Keratinocyte (primary cell): Measurements from ENCODE around the gene SYNE2. TPM values are rescaled to one million over a fixed set of nuclear protein-coding genes. Genes with fewer than 3 reads are reported as not detected.

Experiments
- DNase-seq: peaks from one replicate; pipeline ENCODE4 v3.0.0-alpha.2; 2011; ENCODE audit warnings: low read depth, missing footprints, low spot score
- FAIRE-seq: peaks from 2 replicates; lab custom pipeline; 2011; peaks lifted over from hg19 to GRCh38; lab: Jason Lieb, UNC
- H2AFZ ChIP-seq: 2 replicates; pipeline ENCODE4 v1.6.0; 2012; ENCODE audit warnings: low read length, control low read depth, inconsistent platforms; ENCODE audit not compliant: control insufficient read depth
- H3K27ac ChIP-seq: 2 replicates; pipeline ENCODE4 v1.5.1; 2011; ENCODE audit warnings: low read length; ENCODE audit not compliant: control insufficient read depth, insufficient read depth
- H3K27me3 ChIP-seq: 3 replicates; pipeline ENCODE4 v1.6.0; 2011; ENCODE audit warnings: low read length; ENCODE audit not compliant: control insufficient read depth, insufficient read depth; ENCODE audit errors: extremely low read depth
- H3K36me3 ChIP-seq, 2 experiments: 2 replicates in 1 of 2; 3 replicates in 1 of 2; pipeline ENCODE4 v1.5.1; 2011; ENCODE audit warnings: low read length in 2 of 2, mild to moderate bottlenecking in 1 of 2; ENCODE audit not compliant: control insufficient read depth in 2 of 2, insufficient read depth in 2 of 2; ENCODE audit errors: extremely low read depth in 1 of 2
- H3K4me1 ChIP-seq: 3 replicates; pipeline ENCODE4 v1.5.1; 2011; ENCODE audit warnings: low read length; ENCODE audit not compliant: control insufficient read depth, insufficient read depth; ENCODE audit errors: extremely low read depth
- H3K4me2 ChIP-seq: 3 replicates; pipeline ENCODE4 v1.6.0; 2011; ENCODE audit warnings: low read depth, low read length; ENCODE audit not compliant: control insufficient read depth, insufficient read depth; ENCODE audit errors: extremely low read depth
- H3K4me3 ChIP-seq, 3 experiments: fragments of 200-600 bp in 1 of 3; sonication (generic) in 1 of 3; 2 replicates in 2 of 3; 3 replicates in 1 of 3; pipeline ENCODE4 v1.5.1; 2011 to 2016; ENCODE audit warnings: low read length in 3 of 3, mild to moderate bottlenecking in 3 of 3, control low read depth in 2 of 3, inconsistent platforms in 1 of 3, low read depth in 1 of 3, mixed read lengths in 1 of 3, mixed run types in 1 of 3, moderate library complexity in 1 of 3; ENCODE audit not compliant: control insufficient read depth in 2 of 3, insufficient read depth in 2 of 3; ENCODE audit errors: extremely low read depth in 1 of 3
- H3K79me2 ChIP-seq: 2 replicates; pipeline ENCODE4 v1.6.0; 2012; ENCODE audit warnings: low read length; ENCODE audit not compliant: control insufficient read depth, insufficient read depth
- H3K9ac ChIP-seq: 3 replicates; pipeline ENCODE4 v1.6.0; 2011; ENCODE audit warnings: low read length; ENCODE audit not compliant: control insufficient read depth, insufficient read depth; ENCODE audit errors: extremely low read depth
- H3K9me1 ChIP-seq: 3 replicates; pipeline ENCODE4 v1.6.0; 2011; ENCODE audit warnings: low read length; ENCODE audit not compliant: control insufficient read depth, insufficient read depth; ENCODE audit errors: extremely low read depth
- H3K9me3 ChIP-seq: 2 replicates; pipeline ENCODE4 v1.5.1; 2012; ENCODE audit warnings: low read depth, low read length; ENCODE audit not compliant: control insufficient read depth
- H4K20me1 ChIP-seq: 3 replicates; pipeline ENCODE4 v1.6.0; 2011; ENCODE audit warnings: low read length; ENCODE audit not compliant: control insufficient read depth, insufficient read depth; ENCODE audit errors: extremely low read depth
- EZH2 ChIP-seq: IDR thresholded peaks from one replicate; pipeline ENCODE4 v1.6.1; 2012; ENCODE audit warnings: inconsistent platforms, mild to moderate bottlenecking, low read length, moderate library complexity
- dilution Hi-C: fragments of 300-500 bp; cut with MboI; formaldehyde crosslinking; loops from one replicate; pipeline ENCODE4 v1.7.0; 2020; ENCODE audit warnings: low sequenced_read_pairs; ENCODE audit not compliant: extremely low pct_ligation_motif_present
- polyA plus RNA-seq, 5 experiments: library from polyadenylated mRNA; depleted of rRNA in 3 of 5; stranded (reverse) in 3 of 5; stranded (forward) in 1 of 5; unstranded in 1 of 5; fragments of >200 nt; gene quantifications; 1 replicate in 1 of 5; 2 replicates in 3 of 5; 3 replicates in 1 of 5; pipeline versions ENCODE4 v1.2.1 to v1.2.3, GENCODE V29; 2011 to 2012; ENCODE audit warnings: missing spikeins in 2 of 5, low read depth in 1 of 5, low replicate concordance in 1 of 5
- TF ChIP-seq, protein P1 (sequence below), 3 experiments: IDR thresholded peaks in 1 of 3; conservative IDR thresholded peaks in 1 of 3; optimal IDR thresholded peaks in 1 of 3; 2 replicates in 2 of 3; 3 replicates in 1 of 3; pipeline versions ENCODE3 to v1.5.1; 2011; ENCODE audit warnings: low read length in 3 of 3, mild to moderate bottlenecking in 3 of 3, moderate library complexity in 2 of 3, control low read depth in 1 of 3, inconsistent platforms in 1 of 3; ENCODE audit not compliant: insufficient read depth in 2 of 3; ENCODE audit errors: extremely low read depth in 1 of 3

SYNE2 gene
- polyA plus RNA-seq, 1 donor (not counting 4 experiments of a cell fraction or from before 2014, with no cell fraction given) = 9.9 TPM

DNA sequence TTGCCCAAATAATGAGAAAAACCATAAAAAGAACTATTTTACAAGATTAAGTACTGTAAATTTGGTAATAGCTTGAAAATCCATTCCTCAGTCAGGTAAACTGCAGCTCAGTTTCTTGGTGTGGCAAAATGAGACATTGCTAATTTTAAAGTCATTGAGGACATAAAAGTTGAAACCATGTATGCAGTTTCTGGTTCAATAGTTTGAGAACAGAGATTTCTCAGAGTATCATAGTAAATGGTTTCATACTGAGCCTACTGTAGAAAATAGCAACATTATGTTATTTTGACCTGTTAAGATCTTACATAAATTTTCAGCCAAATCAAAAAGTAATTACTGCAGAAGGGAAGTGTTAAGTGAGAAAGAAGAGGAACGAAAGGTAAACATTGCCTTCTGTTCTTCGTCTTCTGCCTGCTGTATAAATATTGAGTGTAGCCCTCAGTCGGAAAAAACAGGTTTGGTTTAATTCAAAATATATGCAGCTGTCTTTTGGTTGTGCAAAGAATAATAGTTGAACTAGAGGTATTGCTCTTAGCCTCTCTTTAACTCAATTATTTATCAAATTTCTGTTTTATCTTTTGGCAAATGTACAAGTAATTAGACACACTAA is 119.6 kb downstream of the SYNE2 start:
- dilution Hi-C loops = no loop called here
- Histone ChIP-seq H3K4me2 (no peak overlapping the region), H3K79me2 (no peaks in the 10 kb centered on the region), H3K4me3 (no peak overlapping the region), H3K27me3 (no peaks in the 10 kb centered on the region), H3K36me3 (peaks cover 0 to 1% of the 10 kb centered on the region in 2 experiments), H3K9me3 (no peaks in the 10 kb centered on the region), H2AFZ (no peak overlapping the region), H3K27ac (no peak overlapping the region), H3K4me1 (no peaks in the 10 kb centered on the region), H3K9me1 (no peaks in the 10 kb centered on the region), H3K9ac (no peak overlapping the region), H4K20me1 (no peaks in the 10 kb centered on the region)
- no peak for DNase-seq
- FAIRE-seq = no peak
- TF ChIP-seq, protein P1, sequence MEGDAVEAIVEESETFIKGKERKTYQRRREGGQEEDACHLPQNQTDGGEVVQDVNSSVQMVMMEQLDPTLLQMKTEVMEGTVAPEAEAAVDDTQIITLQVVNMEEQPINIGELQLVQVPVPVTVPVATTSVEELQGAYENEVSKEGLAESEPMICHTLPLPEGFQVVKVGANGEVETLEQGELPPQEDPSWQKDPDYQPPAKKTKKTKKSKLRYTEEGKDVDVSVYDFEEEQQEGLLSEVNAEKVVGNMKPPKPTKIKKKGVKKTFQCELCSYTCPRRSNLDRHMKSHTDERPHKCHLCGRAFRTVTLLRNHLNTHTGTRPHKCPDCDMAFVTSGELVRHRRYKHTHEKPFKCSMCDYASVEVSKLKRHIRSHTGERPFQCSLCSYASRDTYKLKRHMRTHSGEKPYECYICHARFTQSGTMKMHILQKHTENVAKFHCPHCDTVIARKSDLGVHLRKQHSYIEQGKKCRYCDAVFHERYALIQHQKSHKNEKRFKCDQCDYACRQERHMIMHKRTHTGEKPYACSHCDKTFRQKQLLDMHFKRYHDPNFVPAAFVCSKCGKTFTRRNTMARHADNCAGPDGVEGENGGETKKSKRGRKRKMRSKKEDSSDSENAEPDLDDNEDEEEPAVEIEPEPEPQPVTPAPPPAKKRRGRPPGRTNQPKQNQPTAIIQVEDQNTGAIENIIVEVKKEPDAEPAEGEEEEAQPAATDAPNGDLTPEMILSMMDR (optimal IDR thresholded peaks at IDR 0.05 in 1 of 3, IDR thresholded peaks at IDR 0.05 in 1 of 3, conservative IDR thresholded peaks at IDR 0.05 in 1 of 3; ENCODE audit: extremely low read depth in 1 of 3, insufficient read depth in 2 of 3, low read length in 3 of 3) = no peak
- TF ChIP-seq EZH2 = no peak

DNA sequence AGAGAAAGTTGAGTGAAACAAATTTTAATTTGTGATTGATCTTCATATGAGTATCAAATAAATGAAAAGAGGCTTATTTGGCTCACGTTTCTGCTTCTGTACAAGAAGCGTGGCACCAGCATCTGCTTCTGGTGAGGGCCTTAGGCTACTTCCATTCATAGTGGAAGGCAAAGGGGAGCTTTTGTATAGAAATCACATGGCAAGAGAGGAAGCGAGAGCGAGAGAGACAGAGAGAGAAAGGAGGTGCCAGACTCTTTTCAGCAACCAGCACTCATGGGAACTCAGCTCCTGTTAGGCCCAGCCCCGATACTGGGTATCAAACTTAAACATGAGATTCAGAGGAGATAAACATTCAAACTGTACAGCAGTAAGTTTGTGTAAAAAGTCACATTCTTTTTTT is 121.4 kb downstream of the SYNE2 start:
- no peak overlapping the region for H2AFZ ChIP-seq
- no peak overlapping the region for H3K4me3 ChIP-seq
- no peak overlapping the region for H3K4me2 ChIP-seq
- no peaks in the 10 kb centered on the region for H3K9me1 ChIP-seq
- TF ChIP-seq, protein P1 (optimal IDR thresholded peaks at IDR 0.05 in 1 of 3, IDR thresholded peaks at IDR 0.05 in 1 of 3, conservative IDR thresholded peaks at IDR 0.05 in 1 of 3; ENCODE audit: extremely low read depth in 1 of 3, insufficient read depth in 2 of 3, low read length in 3 of 3) = no peak
- no peak for TF ChIP-seq EZH2
- H3K27ac ChIP-seq = no peak overlapping the region
- no peaks in the 10 kb centered on the region for H3K9me3 ChIP-seq
- no peaks in the 10 kb centered on the region for H3K36me3 ChIP-seq
- no peaks in the 10 kb centered on the region for H4K20me1 ChIP-seq
- dilution Hi-C loops = no loop called here
- no peaks in the 10 kb centered on the region for H3K79me2 ChIP-seq
- DNase-seq = no peak
- H3K9ac ChIP-seq = no peak overlapping the region
- FAIRE-seq = peak; percentile 5
- no peaks in the 10 kb centered on the region for H3K27me3 ChIP-seq
- no peaks in the 10 kb centered on the region for H3K4me1 ChIP-seq
